ENCODE measurements around the gene ITPK1.

Gene ITPK1

GRCh38 chr14:92984896-92985295 lies 130.8 kb downstream of the ITPK1 start:
- DNase-seq: no peak

DNA sequence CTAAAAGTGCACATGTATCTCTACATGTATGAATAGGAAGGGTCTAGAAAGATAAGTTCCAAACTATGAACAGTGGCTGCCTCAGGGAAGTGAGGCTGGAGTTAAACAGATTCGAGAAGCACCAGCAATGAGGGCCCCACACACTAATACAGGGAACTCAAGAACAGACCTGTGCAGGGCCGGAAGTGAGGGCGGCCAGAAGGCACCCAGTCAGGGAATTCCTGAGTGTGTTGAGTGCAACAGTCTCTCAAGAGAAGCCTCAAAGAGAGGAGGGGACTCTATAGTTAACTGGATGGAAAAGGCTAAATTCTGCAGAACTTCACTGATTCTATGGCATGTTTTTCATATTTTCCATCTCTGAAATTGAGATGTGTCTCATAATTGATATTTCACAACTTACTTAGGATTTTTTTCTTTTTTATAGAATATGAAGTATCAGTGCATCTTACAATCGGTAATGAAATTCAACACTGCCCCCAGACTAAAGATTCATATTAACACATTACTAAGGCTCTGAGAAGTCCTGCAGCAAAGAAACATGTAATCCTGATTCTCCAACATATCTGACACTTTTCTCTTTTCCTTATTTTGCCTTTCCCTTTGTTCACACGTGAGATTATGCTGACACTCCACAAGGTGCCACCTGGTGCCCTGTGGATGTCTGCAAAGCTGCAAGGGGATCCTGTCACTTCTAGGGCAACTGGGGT lies 131.5 kb downstream of the ITPK1 start:
- no peak for DNase-seq

GRCh38 chr14:92982956-92983355 lies 132.8 kb downstream of the ITPK1 start:
- no peak for DNase-seq

DNA sequence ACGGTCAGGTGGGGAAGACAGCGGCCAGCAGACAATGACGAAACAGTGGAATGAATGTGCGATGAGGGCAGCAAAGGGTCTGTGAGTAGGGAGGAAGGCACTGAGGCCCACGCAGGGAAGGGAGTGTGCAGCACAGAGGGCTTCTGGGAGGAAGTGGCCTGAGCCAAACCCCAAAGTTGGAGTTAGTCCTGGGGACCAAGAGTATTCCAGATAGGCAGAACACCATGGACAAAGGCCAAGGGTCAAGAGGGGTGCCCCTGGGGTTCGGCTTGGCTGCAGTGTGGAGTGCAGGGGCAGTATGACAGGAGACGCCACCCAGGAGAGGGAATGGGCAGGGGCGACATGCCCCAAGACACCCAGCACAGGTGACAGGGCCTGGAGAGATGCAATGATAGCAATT lies 134.0 kb downstream of the ITPK1 start:
- DNase-seq: no peak

DNA sequence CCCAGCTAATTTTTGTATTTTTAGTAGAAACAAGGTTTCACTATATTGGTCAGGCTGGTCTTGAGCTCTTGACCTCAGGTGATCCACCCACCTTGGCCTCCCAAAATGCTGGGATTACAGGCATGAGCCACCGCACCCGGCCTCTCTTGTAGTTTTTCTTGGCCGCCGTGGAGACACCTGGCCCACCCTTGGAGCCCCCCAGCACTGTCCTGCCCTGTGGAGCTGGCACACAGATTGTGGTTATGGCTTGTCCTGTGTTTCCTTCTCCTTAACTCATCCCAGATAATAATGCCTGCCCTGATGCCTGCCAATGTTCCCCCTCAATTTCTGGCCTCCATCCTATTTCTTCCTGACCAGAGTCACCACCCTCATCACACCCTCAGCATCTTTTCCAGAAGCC lies 134.9 kb downstream of the ITPK1 start:
- no peak for DNase-seq

- no peak for DNase-seq
These were observed 137.3 kb downstream of the ITPK1 start for GRCh38 chr14:92978229-92979021.

DNA sequence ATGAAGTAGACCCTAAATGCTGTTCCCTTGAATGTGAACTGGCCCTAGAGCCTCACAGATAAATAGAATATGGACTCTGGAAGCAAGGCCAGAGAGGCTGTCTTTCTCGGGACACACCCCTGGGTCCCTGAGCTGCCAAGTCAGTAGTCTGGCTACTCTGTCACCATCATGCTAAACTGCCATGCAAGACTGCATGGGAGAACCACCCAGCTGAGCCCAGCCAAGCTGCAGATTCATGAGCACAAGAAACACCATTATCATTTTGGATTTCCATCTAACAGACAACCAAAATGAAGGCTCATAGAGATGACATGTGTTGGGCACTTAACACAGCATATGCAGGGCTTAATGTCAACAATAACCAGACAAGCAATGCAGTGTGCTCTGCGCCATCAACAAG lies 139.5 kb downstream of the ITPK1 start:
- DNase-seq: no peak

- DNase-seq: no peak
These were observed 141.0 kb downstream of the ITPK1 start for GRCh38 chr14:92974541-92975345.

DNA sequence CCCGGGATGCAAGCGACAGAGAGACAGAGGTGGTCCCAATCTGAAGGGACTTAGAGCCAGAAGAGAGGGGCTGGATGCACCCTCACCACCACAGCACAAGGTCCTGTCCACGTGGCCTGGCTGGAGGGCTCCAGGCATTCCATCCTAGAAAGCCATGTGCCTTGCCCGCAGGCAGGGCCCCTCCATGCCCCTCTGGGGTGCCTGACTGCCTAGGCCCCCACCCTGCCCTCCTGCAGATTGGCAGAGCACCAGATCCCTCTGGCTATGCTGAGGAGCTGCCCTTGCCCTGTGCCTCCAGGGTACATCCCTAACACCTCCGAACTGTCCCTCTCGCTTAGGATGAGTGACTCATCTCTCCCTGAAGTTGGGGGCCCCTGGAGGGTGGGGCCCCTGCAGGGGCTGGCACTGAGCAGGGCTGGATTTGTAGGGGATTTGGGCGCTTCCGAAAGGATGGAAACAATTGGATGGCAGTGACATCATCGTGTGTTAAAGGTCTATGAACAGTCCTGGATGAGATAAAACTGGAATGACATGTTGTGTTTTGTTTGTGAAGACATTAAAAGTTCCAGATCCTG lies 141.8 kb downstream of the ITPK1 start:
- DNase-seq: no peak

DNA sequence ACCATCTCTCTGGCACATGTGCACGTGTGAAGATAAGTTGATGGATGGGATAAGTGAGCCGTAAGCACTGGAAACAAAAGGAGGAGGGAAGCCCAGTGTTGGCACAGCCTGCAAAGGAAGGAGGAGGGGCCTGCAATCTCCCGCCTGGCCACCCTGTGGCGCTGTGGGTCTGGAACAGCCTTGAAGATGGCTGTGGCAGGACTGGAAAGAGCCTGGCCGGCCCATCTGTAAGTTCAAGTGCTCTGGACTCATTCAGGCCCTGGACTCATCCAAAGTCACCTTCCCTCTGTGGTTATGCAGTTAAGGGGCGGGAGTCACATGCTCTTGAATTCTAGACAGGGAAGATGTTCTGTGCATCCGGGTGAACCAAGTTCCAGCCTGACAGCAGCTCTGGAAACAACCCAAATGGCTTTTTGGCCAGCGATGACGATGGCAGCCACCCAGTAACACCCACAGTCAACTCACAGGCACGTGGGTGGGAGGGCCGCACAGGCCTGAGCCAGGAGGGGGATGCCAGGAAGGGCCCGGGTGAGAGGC lies 142.4 kb downstream of the ITPK1 start:
- DNase-seq: peak in 1 of 2 experiments; percentile 25

GRCh38 chr14:92971601-92972180 lies 144.0 kb downstream of the ITPK1 start:
- DNase-seq: no peak

DNA sequence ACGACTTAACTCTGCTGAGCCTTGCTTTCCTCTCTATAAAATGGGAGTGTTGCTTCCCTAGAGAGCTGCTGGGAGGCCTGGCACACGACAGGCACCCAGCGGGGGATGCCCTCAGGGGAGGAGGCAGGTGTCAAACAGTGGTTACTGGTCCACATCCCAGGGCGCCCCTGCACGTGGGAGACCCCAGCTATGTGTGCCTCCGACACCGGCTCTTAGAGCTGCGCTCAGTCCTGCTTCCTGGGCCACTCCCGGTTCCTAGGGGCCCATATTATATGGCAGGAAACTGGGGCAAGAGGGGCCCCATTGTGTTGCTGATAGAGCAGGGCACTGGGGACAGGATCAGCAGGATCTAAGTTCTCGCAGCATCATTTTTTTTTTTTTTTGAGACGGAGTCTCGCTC lies 145.5 kb downstream of the ITPK1 start:
- DNase-seq: no peak

GRCh38 chr14:92969871-92970270 lies 145.9 kb downstream of the ITPK1 start:
- peak in 1 of 2 experiments; percentile 31 for DNase-seq

- no peak for DNase-seq
These were observed 146.3 kb downstream of the ITPK1 start for GRCh38 chr14:92969430-92969829.

GRCh38 chr14:92968291-92969020 lies 147.3 kb downstream of the ITPK1 start:
- no peak for DNase-seq

- no peak for DNase-seq
These were observed 148.3 kb downstream of the ITPK1 start for GRCh38 chr14:92967346-92967926.

GRCh38 chr14:92965281-92965680 lies 150.4 kb downstream of the ITPK1 start:
- no peak for DNase-seq

DNA sequence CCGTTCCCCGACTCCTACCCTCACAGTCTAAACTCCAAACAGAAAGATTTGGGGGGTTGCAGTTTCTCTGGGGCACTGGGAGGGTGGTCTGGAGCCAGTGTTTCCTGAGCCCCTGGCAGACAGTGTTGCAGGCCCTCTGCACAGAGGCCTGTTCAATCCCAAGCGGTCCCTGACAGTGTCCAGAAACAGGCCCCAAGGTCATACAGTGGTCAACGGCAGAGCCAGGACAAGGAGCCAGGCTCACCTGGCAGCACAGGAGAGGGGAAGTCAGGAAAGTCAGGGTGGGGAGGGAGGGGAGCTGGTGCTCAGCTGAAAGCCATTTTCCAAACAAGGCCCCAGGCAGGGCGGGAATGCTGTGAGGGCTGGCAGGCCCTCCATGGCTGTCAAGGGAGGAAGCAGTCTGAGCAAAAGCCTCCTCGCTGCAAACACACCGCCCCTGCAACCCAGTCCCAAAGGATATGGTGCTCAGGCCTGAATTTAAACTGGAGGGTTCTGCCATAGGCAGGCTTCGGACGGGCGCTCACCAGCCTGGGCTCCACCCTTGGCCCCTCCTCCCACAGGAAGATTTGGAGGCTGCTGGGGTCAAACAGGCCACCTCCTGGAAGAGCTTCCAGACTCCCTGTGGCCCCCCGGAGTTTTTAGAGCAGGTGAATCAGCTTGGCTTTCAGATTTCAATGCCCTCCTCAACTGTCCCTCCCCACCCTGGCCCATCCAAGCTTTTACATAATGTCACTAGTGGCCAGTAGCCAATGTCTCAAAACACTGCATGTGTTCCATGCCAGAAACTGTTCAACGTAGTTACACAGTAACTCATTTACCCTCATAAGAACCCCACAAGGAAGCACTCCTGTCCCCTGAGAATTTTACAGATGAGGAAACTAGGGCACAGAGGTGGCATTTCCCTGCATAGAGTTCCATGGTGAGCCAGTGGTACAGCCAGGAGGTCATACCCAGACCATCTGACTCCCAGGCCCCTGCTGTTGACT lies 151.3 kb downstream of the ITPK1 start:
- DNase-seq: no peak

DNA sequence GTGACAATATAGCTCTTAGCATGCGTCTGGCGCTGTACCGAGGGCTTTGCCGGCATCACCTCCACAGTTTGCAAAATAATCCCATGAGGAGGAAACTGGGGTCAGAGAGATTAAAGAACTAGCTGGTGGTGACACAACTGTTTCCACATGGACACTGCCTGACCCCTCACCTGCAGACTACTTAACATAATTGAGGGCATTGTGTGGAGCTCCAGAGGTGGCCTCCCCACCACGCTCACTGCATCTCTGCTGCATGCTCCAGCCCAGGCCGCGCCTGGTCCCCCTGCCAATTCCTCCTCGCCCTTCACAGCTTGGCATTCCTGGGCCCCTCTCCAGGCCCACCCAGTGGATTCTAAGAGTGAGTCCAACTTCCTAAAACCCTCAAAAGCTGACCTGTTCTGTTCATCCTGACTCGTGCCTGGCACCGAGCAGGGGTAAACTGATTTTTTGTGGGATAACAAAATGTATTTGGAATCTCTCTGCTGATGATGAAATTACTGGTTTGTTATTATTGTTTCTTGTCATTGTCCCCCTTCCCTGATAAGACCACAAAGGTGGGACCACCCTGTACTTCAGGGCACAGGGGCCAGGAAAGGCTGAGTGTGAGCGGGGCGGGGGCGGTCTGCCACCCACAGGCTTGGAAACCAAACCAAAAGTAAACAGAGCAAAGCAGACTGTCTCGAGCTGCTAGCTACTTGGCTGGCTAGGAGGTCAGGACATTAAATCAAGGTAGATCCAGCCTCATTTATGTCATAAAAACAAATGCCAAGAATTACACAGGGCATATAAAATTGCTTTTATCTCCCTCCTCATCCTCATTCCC lies 152.2 kb downstream of the ITPK1 start:
- no peak for DNase-seq

GRCh38 chr14:92962831-92963095 lies 153.0 kb downstream of the ITPK1 start:
- DNase-seq: no peak

Measured in NCI-H526 (cell line).